Sigmoid colon (tissue), 4 donors: Measurements from ENCODE around the gene BAD.

Experiments used
- CTCF ChIP-seq, 4 experiments: fragments of 450-650 bp in 3 of 4; fragments of 200-600 bp in 1 of 4; IDR thresholded peaks; one replicate each; pipeline ENCODE4 v1.5.1; 2016 to 2019; ENCODE audit warnings: antibody characterized with exemption in 4 of 4, mild to moderate bottlenecking in 3 of 4, moderate library complexity in 2 of 4
- EP300 ChIP-seq, 4 donors: sonication (generic); formaldehyde crosslinking; IDR thresholded peaks; one replicate each; pipeline ENCODE4 v1.6.1; 2017; ENCODE audit warnings: antibody characterized with exemption in 4 of 4
- POLR2A ChIP-seq, 2 donors: fragments of 450-650 bp; IDR thresholded peaks; one replicate each; pipeline ENCODE4 v1.6.1; 2016; ENCODE audit warnings: antibody characterized with exemption in 2 of 2, mild to moderate bottlenecking in 2 of 2, moderate library complexity in 2 of 2

GRCh38 chr11:64263947-64264317, 20.5 kb downstream of the BAD start:
- TF ChIP-seq EP300 (IDR thresholded peaks at IDR 0.05) = no peak
- TF ChIP-seq POLR2A (IDR thresholded peaks at IDR 0.05) = no peak
- TF ChIP-seq CTCF (IDR thresholded peaks at IDR 0.05) = no peak
